ENCODE results near the gene VPS8.

DNA sequence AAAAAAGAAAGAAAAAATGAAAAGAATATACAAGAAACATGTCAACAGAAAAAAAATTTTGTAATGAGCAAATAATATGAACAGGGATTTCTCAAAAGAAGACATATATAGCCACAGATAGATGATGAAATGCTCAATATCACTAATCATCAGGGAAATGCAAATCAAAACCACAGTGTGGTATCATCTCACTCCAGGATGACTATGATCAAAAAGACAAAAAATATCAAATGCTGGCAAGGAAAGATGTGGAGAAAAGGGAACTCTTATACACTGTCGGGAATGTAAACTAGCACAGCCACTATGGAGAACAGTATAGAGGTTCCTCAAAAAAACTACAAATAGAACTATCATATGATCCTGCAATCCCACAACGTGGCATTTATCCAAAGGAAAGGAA is 246.8 kb downstream of the VPS8 start:
- TF ChIP-seq, protein P1, sequence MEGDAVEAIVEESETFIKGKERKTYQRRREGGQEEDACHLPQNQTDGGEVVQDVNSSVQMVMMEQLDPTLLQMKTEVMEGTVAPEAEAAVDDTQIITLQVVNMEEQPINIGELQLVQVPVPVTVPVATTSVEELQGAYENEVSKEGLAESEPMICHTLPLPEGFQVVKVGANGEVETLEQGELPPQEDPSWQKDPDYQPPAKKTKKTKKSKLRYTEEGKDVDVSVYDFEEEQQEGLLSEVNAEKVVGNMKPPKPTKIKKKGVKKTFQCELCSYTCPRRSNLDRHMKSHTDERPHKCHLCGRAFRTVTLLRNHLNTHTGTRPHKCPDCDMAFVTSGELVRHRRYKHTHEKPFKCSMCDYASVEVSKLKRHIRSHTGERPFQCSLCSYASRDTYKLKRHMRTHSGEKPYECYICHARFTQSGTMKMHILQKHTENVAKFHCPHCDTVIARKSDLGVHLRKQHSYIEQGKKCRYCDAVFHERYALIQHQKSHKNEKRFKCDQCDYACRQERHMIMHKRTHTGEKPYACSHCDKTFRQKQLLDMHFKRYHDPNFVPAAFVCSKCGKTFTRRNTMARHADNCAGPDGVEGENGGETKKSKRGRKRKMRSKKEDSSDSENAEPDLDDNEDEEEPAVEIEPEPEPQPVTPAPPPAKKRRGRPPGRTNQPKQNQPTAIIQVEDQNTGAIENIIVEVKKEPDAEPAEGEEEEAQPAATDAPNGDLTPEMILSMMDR (IDR thresholded peaks at IDR 0.05): no peak
- no peak for TF ChIP-seq POLR2A (IDR thresholded peaks at IDR 0.05; ENCODE audit: low read depth)
